ENCODE data around the gene PON3.
"Not testable (repeated sequence)": the region's sequence is repeated elsewhere in the genome, so short reads cannot be mapped to it uniquely, and the experiment has no call there.

PON3 gene

DNA sequence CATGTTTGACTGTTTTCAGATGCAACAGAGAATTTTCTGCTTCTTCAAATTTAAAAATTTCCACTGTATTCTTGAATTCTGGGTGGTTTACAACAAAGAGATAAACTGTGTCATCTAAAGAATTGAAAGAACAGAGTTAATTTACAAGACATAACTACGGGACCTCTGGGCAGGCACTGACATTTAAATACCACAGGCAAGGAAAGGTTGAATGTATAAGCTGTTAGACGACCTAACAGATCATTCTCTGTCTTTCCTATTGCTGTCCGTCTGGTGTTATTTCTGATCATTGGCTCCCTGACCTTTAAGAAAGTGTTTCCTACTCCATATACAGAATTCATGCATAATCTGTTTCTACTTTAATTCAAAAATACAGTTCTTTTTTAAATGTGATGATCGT lies 15.5 kb upstream of the PON3 start:
- no peak for DNase-seq (ENCODE audit: low read depth)

DNA sequence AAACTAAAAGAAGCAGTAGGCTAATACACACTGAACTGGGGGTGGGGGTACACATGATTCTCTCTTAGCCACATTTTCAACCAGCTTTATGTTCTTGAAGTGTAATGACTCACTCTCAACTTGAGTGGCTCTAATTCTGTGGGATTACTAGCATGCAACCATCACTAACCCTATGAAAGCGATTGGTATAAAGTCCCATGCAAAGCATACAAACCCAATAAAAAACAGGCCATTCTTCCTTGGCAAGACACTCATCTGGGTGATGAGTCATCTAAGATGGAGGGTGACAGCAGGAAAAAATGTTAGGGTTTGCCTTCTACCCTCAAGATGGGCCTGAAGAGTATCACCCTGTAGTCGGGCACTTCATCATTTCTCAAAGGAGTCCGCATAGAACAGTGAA lies 14.9 kb upstream of the PON3 start:
- no peak for DNase-seq (ENCODE audit: low read depth)

- DNase-seq (ENCODE audit: low read depth): no peak
These were observed 11.6 kb upstream of the PON3 start for GRCh38 chr7:95407751-95408150.

- no peak for DNase-seq (ENCODE audit: low read depth)
These were observed 9.6 kb upstream of the PON3 start for GRCh38 chr7:95405800-95406199.

DNA sequence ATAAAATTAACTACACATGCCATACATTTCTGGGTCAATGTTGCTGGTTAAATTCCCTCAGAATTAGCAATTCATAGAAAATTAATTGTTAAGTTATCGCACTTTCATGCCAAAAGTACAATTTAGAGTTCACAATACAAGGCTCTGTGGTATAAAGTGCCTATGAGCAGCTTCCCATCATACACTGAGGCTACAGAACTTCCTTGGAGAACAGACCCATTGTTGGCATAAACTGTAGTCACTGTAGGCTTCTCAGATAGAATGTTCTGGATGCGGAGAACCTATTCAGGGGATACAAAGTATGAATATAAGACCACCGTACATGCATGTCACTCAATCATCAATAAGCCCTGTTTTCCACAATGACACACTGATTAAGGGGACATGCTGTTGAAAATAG lies 9.0 kb upstream of the PON3 start:
- DNase-seq (ENCODE audit: low read depth): no peak

DNA sequence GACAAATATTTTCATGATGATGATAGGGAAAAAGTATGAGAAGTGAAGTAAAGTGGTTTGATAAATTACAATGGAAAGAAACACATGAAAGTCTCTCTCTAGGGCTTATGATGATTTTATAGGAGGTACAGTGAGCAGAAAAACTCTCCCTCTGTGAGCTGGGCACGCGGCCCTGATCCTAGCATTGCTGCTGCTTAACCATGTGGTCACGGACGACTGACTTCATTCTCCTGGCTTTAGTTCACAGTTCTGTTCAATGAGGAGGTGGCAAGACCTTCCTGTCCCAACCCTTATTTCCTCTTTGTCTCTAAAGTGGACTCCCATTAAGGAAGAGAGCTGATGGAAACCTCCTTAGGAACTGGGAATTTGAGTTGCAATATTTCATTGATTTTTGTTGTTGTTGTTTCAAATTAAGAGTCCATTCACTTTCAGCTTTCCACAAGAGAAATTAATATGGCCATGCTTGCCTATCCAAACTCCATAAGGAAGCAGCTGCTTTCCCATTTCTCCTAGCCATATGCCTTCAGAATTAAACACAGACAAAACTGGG lies 8.2 kb upstream of the PON3 start:
- DNase-seq (ENCODE audit: low read depth): no peak

DNA sequence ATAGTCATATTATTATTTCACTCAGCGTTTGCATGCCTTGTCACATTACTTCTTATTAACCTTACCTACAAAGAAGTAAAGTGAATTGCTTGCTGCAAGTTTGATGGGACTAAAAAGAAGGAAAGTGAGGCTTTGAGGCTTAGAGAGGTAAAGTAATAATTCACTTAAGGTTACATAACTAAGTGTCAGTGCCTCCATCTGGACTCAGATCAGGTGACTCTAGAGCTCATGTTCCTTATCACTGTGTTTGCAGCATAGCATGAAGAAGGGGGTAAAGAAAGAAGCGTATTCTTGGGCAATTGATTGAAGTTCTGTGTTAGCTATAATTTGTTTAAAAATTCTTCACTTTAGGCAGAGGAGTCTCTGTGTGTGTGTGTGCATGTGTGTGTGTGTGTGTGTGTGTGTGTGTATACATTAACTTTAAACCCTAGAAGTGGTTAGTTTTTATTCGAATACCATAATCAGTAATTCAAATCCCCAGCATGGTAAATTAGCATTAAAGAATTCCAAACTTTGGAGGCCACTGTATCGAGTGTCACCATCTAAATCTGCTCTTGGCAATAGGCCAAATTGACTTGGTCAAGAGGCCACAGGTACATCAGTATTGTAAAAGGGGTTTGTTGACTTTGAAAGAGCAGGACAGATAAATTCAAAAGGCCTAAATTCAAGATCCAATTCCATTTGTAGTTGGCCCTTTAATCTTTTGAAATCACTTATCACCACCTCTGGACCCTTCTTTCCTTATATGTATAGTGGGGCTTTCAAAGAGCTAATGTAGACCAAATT lies 2.2 kb upstream of the PON3 start:
- no peak for DNase-seq (ENCODE audit: low read depth)

GRCh38 chr7:95397381-95397780 lies 1.2 kb upstream of the PON3 start:
- DNase-seq (ENCODE audit: low read depth): no peak

GRCh38 chr7:95395755-95396135 lies 430 bp downstream of the PON3 start:
- DNase-seq (ENCODE audit: low read depth): no peak

GRCh38 chr7:95394370-95394769 lies 1.8 kb downstream of the PON3 start:
- DNase-seq (ENCODE audit: low read depth): no peak

- no peak for DNase-seq (ENCODE audit: low read depth)
These were observed 4.4 kb downstream of the PON3 start for GRCh38 chr7:95391761-95392160.

DNA sequence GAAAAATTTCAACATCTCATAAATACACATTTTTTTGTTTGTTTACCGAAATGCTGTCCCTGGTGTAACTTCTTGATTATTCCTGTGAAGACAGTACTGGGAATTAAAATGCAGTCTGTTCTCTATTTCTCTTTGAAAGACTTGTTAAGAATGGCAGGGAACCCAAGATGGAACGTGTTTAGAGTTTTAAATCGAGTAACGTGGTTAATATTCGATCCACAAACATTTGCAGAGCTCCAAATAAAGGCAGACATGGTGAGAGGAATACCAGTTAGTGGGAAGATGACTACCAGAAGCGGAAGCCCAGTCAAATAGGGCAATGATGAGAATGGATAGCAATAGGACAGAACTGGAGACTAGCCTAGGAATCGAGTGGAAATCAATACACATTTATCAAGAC lies 6.7 kb downstream of the PON3 start:
- DNase-seq (ENCODE audit: low read depth): no peak

GRCh38 chr7:95379457-95379856 lies 16.7 kb downstream of the PON3 start:
- DNase-seq (ENCODE audit: low read depth): not testable (repeated sequence)

GRCh38 chr7:95376632-95377400 lies 19.4 kb downstream of the PON3 start:
- DNase-seq (ENCODE audit: low read depth): no peak

- no peak for DNase-seq (ENCODE audit: low read depth)
These were observed 20.5 kb downstream of the PON3 start for GRCh38 chr7:95375591-95376257.

DNA sequence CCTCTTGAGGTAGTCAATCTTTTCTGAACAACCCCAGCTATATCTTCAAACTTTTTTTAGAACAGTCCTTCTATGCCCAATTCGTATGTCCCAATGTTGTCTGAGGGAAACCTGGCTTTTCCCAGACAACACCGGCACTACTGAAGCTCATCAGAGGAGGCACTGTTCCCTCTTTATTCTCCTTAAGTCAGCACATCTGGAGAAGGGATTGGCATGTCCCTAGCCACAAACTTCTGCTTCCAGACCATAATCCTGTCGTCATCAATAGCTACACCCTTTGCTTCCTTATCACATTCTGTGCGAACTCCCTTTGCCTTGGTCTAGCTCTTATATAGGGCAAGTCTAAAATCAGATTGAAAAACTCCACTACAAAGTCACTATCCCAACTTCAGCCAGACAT lies 22.9 kb downstream of the PON3 start:
- no peak for DNase-seq (ENCODE audit: low read depth)

- no peak for DNase-seq (ENCODE audit: low read depth)
These were observed 27.9 kb downstream of the PON3 start for GRCh38 chr7:95368235-95368634.

DNA sequence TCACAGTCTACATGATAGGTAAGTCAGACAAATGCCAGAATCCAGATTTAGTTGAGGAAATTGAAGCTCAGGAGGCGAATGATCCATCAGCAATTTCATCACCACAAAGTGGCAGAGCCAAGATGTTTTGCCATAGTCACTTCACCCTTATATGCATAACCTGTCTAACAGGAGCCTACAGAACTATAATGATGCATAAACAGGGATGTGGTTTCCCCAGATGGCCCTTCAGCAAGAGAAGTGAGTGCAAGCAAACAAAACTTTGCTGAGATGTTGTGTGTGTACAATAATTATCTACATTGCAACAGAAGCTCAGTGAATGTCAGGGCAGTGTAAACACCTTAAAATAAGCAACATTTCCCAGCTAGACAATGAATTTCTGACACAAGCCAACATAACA lies 28.6 kb downstream of the PON3 start:
- DNase-seq (ENCODE audit: low read depth): no peak

GRCh38 chr7:95365151-95365550 lies 31.0 kb downstream of the PON3 start:
- peak; percentile 3 for DNase-seq (ENCODE audit: low read depth)

DNA sequence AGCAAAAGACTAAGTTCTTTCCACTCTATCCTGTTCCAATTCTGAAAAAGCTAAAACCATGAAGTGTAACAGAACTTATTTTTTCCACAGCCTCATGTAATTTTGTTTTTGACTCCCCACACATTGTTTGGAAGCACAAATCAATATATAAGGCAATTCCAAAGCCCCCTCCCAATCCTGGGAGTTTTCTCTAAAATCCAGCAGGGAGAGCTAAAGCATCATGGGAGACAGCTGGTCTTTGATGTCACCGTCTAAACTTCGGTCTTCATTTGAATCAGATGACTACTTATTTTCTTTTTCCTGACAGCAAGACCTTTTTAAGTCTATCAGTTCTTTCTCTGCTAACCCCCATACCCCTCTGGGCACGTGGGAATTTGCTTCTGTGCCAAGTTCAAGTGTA lies 38.6 kb downstream of the PON3 start:
- no peak for DNase-seq (ENCODE audit: low read depth)

- no peak for DNase-seq (ENCODE audit: low read depth)
These were observed 53.4 kb downstream of the PON3 start for GRCh38 chr7:95342642-95343307.

DNA sequence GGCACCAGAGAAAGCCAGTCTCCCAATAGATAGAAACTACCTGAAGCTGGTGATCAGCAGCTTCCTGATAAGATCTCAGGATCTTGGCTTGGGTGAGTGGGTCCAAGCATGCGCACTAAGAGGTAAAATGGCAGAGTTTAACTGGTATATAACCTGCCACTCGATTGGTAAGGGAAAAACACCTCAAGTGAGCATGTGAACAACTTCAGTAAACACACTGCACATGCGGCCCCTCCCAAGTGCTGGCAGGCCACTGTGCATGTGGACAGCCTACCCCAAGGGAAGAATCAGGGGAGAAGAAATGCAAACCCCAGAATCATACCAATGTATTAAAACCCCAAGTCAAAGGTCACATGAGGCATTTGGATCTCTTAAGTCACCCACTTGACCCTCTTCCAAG lies 54.1 kb downstream of the PON3 start:
- DNase-seq (ENCODE audit: low read depth): no peak
